NCI-H2227 treated with DMSO at 0.1 percent for 48 hours (cell line): ENCODE data around the gene CREB5.

Experiments used
- DNase-seq: peaks from one replicate; lab custom pipeline; 2025; lab: John Stamatoyannopoulos, UW

The CREB5 gene

DNA sequence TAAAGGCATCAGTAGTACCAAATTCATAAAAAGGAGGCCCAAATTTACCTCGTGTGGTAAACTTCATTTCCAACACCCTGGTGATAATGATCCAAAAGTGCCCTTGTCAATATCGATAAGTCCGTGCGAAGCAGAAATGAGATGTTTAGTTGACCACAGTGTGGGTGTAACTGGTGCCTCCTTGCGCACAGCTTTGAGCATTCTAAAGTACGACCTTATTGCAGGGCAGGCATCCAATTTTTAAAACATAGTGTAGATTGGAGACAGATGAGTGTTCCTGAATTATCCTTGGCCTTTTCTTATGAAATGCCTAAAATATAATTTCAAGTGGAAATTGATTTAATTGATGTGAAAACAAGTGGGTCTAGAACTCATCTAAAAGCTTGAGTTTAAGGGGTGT lies 297.4 kb downstream of the CREB5 start:
- no peak for DNase-seq

DNA sequence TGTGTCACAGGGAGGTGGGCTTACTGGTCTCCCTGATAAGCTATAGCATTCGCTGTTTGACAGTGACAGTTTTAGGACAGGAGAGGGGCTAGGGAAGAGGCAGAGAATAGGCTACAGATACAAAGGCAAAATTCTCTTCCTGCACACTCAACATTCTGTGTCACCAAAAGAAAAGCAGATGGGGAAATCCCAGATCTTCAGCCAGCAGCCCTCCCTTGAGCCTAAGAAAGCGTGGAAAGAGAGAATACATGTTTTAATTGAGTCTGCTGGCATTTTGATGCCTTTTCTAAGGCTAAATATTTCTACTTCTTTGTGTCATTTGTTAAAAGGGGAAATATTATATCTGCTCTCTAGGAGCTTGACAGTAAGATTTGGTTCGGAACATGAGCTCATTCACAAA lies 298.8 kb downstream of the CREB5 start:
- no peak for DNase-seq

DNA sequence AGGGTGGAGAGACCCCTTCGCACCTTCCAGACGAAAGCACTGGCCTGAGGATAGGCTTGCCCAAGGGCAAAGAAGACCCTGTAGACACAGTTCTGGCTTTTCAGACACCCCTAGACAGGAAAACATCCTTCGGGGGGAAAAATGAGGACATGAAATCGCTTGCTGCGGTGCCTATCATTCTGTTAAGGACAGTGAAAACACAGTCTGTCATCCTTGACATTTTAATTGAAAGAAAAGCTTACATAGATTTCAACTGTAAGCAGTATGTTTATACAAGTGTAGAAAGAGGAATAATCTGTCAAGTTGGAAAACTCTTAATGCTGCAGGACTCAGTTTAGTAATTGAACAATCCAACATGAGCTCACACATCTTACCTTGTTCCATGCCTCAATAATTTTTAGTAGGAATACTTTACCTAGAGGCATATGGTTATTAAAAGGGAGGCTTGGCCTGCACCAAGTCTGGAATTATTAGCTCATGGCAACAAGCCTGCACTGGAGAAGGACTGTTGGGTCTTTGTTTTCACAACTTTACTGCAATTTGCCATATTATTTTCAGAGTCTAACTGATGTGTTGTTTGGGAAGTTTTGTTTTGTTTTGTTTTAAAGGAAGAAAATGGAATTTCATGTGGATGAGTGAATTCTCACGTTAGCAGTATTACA lies 302.3 kb downstream of the CREB5 start:
- DNase-seq, result no peak

DNA sequence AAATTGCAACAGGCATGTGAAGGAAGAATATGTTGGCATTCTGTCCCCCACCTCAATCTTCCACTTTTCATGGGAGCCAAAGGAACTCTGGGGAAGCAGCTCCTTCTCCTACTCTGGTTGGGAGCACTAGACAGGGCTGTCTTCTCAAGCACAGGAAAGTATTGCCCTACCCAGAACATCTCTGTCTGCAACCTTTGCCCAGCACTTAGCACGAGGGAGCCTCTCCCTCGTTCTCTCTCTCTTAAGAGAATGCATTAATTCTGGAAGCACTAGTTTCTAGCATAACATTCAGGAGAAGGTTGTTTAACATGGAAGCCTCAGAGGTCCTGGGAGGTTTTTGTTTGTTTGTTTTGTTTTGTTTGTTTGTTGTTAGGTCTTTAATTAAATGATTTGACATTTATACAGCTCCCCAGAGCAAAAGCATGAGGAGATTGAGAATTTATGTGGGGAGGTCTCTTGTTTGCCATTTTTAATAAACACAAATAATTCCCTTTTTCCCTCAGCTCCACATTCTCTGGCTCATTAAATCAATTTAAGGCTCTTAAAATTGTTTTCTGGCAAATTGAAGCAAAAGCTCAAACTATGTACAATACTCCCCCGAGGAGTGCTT lies 305.2 kb downstream of the CREB5 start:
- DNase-seq, result no peak

DNA sequence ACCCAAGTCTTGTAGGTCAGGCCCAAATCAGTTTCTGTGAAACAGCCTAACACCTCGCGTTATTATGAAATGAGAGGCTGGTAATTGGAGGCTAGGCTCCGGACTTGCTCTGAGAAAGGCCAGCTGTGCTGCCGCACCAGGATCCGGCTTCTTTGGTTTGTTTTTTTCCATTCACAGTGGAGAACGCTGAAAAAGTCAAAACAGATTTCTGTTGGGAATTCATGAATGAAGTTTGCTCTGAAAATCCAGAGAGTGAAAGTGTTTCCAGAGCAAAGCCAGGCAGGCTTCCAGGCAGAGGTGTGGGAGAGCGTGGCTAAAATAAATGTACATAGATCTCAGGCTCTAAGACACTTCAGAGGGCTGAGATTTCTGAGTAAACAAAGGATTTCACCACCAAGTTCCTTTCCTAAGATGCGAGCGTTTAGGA lies 305.8 kb downstream of the CREB5 start:
- DNase-seq, result no peak

DNA sequence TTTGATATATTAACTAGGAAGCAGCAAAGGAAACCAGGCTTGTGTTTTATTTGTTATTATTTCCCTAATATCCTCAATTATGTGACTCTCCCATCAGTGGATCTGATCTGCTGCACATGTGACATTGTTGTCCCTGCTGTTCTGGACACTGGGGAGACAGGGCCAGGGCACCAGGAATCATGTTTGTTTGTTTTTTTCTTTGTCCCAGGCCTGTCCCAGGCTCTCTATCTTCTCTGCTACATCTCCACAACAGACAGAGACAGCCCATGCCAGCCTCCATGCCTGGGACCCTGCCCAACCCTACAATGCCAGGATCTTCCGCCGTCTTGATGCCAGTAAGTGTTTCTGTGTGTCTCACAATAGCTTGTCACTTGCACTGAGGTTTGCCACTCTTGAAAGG lies 306.2 kb downstream of the CREB5 start:
- no peak for DNase-seq

DNA sequence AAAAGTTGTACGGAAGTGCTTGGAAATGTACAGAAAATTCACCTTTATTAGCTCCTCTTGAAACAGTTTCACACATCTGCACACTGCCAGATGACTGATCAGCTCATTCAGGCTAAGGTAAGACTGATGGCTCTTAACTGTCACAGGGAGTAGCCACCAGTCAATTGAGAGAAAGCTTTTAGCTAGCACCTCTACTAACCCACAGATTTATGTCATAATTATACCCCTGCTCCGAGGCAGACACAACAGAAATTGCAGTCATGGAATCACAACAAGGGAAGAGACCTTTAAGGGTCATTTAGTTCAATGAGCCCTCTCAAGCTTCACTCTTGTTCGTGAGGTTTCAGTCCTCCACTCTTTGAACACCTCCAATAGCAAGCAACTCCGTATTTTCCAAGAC lies 310.4 kb downstream of the CREB5 start:
- DNase-seq, result peak; percentile 96

DNA sequence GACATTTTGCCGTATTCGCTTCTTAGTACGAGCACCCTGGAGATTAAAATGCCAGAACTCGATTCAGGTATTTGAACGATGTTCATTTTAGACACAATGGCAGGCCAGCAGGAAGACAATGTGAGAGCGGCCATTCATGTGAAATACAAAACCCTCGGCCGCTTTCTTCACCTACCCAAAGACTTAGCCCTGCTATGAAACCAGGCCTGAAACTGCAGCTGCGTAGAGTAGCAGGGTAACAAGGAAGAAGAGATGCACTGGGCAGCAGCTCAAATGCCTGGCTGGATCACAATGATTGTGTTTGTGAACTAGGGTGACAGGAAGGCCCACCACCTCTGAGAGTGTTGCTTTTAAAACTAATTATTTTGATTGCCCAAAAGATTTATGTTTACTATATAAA lies 311.0 kb downstream of the CREB5 start:
- no peak for DNase-seq

DNA sequence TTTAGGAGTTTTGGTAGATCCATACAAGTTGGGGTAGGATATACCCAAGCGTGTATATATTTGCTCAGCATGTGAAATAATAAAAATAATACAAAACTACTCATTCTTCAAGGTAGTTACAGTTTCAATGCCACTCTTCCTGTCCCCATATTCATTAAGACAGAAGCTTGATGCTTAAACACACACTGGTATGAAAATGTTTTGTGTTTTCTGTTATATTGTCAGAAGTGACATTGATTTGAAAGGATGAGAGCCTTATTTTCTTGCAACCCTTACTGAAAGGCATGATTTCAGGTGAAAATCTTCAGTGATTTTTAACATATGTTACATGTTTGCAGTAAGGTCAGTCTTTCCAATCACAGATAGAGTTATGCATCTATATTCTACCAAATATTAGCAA lies 312.2 kb downstream of the CREB5 start:
- no peak for DNase-seq

DNA sequence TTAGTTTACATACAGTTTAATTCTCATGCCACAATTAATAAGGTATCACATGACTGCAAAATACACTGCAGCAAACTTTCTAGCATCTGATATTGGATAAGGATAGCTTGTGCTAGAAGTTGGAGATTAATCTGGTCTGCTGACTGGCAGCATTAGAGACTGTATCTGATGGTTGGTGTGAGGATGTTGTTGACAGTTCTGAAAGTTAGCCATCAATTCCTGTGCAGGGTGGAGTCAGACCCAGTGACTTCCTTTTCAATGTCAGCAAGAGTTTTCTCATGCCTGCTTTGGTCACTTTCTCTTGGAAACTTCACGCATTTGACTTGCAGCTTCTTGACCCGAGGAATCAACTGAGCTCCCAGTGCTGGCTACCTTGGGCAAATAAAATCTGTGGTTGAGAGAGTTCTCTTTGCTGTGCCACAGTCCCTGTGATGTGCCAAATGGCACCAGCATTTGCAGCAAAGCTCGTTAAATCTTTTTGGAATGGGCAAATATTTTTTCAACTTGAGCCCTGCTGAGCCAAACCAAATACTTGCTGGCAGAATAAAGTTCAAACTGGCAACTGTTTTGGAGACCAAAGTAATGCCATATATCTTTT lies 312.8 kb downstream of the CREB5 start:
- no peak for DNase-seq

DNA sequence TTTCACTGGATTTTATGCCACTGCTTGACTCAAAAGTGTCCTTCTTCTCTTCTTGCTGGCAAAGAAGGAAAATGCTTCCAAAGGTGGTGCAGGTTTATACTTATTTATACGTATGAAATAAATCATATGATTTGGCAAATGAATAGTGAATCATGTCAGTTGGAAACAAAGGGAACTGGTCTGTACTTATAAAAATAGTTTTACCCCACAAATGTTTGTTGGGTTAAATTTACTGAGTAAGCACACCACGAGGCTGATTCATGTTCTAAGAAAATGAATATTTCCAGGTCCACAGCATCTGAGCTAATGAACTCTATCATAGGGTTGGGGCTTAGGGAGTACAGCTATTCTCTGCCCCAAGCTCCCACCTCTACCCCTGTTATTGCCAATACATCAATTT lies 313.6 kb downstream of the CREB5 start:
- DNase-seq, result no peak

DNA sequence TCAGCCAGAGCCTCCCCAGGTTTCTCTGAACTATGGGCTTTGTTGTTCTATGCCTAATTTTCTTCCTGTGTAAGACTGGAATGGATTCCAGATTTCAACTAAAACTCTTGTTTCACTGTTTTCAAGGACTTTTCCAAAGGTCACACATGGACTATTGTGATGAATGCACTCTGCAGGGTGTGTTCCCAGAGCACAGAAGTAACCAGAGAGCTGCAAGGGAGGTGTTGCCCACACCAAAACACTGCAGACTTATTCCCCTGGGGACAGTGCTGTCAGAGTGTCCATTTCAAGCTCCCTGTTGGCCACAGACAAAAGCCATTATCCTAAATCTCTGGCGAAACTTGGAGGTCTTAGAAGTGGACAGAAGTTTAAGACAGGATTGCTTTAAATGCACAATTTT lies 314.2 kb downstream of the CREB5 start:
- DNase-seq, result no peak

DNA sequence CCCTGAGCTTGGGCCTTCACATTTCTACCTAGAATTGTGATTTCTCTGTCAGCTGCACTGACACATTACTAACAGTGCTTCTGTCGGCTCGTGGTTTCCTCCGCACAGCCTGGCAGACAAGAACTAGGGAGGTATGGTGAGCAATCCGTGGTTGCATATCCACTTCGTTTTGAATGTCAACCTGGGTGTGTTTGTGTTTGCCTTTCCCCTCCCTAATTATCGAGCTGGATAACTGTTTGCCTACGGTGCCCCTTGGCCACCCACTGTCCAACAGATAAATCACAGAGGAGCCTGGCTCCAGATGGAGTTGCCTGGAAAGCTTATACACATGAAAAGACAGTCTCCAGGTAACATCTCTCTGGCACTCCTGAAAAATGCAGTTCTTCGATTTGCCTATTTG lies 317.0 kb downstream of the CREB5 start:
- peak; percentile 44 for DNase-seq

DNA sequence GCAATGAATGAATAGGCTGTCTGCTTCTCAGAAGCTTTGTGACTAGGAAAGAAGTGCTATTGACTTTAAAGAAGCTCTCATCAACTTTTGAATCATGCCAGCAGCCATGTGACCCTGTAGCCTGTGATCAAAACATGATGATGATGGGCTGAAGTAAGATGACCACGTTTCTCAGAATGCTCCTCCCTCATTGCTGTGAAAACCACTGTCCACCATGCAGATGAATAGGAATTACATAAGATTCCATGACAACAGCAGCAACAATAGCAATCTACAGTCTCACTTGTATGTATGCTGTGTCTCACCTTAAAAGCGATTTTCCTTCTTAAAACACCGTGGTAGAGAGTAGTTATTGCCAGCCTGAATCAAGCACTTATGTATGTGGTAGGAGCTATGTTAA lies 317.4 kb downstream of the CREB5 start:
- peak; percentile 4 for DNase-seq

DNA sequence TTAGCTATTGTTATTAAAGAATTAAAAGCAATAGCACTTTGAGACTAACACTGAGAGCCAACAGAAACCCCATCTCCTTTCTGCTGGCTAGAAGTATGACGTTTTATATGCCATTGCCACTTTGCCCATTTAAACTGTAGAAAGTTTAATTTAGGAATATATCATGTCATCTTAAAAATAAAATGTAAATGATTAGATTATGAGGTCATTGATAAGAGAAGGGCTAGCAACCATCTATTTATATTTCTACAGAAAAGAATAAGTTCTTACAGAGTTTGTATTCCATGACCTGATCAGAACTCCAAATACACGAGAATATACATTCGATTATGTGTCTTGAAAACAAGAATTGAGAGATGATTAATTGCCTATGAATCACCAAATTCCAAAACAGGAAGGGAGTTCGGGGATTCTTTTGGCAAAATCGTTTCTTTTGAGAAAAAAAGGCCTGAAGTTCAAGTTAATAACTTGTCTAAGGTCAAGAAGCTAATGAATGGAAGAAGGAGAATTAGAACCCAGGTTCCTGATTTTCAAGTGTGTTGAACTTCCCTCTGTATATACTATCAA lies 318.9 kb downstream of the CREB5 start:
- no peak for DNase-seq

DNA sequence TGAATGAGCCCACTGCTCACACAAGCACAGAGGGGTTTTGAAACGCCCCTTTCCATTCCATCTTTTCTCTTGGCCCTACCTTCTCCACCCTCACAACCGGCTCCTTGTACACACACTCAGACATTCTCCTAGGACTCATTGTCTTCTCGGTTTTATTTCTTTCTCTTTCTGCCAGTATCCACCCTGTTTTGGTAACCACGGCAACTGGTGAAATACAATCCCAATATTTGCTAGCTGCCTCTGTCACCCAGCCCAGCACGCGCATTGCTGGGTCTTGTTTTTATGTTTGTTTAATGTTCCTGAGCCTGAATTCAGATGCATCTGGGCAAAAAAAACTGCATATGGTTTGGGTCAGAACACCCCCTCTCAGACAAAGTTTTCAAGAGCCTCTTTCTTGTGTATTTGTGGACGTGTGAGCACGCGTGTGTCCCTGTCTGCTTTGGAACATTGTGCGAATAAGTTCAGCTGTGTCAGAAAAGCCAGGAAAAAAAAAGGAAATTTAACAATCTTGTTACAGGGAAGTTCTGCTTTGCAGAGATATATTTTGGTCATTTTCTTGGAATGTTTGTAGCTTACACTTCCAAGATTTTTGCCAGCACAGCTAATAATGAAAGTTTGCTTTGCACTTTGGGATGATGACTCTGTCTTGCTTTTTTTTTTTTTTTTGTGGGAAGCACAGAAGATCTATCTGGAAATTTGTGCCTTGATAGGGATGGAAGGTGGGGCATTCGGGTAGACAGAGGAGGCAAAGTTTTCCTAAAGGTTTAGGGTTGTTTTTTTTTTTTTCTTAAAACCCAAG lies 320.0 kb downstream of the CREB5 start:
- no peak for DNase-seq

DNA sequence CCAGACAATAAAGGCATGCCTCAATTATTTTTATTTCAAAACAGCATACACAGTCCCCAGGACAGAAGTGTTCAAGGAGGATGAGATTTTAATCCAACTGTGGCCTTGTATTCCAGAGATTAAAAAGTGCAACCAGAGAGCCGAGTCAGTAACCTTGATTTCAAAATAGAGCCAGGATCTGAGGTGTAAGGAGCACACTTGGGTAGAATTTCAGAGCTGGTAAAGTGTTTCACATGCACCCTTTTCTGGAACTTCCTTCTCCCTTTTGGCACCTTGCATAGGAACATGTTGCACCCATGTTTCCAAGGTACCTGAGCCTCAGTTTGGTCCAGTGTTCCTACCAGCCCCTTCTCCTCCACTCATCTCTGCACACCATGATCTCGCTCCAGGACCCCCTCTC lies 320.7 kb downstream of the CREB5 start:
- no peak for DNase-seq

DNA sequence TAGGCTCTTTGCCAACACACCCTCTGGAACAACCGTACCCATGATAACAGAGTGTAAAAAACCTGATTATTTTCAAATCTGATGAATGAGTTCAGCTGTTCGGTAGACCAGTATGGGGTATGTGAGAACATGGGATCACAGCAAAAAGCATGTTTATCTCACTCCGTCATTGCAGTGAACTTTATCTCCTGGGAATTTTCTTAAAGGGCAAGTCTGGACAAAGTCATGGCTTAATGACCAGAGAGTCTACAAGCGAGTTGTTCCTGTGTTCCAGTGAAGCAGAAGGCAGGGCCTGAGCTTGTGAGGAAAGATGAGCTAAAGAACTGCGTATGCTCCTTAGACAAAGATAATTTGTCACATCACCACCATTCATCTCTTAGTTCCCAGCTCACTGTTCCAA lies 326.1 kb downstream of the CREB5 start:
- no peak for DNase-seq

DNA sequence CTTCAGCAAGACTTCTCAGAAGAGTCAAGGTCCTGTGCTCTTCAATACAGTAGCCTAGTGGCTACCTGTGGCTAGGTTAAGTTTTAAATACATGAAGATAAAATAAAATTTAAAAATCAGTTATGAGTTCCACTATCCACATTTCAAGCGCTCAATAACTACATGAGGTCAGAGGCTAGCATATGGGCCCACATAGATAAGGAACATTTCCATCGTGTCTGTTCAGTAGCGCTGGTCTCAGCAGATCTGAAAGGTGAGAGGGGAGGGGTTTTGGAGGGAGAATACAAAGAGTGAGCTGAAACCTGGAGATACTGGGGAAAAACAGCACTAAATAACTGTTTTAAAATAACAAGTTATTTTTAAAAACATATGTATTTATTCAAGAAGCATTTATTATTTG lies 326.8 kb downstream of the CREB5 start:
- no peak for DNase-seq

DNA sequence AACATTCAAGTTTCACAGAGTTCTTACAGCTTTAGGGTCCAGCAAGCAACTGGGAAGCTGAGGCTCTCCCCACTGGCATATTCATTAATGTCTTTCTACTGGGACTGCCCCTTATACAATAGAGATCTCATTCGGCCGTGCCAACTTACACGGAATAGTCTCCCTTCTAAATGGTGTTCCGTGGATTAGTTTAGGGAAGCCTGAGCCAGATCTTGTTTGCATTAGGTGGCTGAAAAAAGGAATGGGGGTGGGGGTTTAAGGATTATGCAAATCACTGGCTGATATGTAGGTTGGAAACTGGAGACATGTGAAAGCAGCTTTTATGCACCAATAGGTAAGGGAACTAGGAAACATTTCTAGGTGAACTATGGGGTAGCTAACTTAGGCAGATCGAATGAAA lies 327.5 kb downstream of the CREB5 start:
- DNase-seq, result no peak

DNA sequence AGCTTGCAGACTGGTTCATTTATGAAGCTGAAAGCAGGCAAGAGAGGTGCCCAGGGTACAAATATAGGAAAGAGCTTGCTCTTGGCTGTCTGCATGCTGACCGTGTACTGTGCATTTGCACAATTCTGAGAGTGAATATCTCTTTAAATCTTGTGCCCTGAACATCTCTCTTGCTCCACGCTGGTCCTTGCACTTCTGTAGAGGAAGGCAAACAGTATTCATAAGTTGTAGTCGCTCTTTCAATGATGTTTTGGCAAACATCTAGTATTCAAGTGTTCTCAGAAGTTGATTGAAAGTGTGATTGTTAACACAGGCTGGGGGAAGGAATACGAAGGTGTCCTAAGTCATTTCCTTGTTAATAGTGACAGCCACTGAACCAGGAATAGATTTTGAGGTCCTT lies 332.6 kb downstream of the CREB5 start:
- no peak for DNase-seq

DNA sequence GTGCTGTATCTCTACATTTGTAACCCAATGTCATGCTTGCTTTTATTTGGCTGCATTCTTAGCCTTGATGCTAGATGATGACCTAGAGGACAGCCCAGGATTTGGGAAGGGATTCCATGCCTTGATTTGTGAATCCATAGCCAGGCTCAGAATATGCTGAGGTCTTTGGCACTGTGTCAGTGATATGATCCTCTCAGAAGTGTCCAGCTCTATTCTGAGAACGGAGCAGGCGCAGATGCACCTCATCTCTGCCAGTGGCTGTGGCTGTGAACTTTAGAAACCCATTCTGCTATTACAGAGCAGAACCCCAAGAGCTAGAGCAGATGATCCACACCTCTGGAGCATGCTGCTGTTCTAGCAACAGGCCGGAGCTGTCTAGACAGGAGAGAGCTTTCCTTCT lies 333.0 kb downstream of the CREB5 start:
- DNase-seq, result no peak

DNA sequence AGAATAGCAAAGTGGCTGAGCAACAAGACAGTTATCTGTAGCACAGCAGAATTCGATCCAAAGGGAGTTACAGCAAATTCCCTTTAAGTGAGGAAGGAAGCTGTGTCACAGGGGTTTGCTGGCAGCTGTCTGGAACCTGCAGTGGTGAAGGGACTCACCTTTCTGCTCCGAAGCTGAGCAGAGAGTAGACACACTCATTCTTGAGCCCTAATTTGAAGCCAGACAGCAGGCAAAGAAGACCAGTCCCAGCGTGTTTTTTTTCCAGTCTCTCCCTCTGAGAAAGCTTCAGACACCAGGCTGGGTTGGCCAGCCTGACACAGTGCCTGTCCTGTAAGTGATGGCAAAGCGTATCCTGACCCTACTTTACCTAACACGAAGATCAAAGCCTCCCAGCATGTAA lies 335.1 kb downstream of the CREB5 start:
- no peak for DNase-seq
